ENCODE measurements around the gene HOXA6.

Gene HOXA6

GRCh38 chr7:27138472-27138871 is 9.1 kb downstream of the HOXA6 start:
- Histone ChIP-seq H3K27ac (ENCODE audit: low read length) (no peak overlapping the region), H3K9ac (ENCODE audit: low read depth, low read length) (no peak overlapping the region), H3K79me2 (ENCODE audit: insufficient read depth, low read length) (no peaks in the 10 kb centered on the region), H3K27me3 (ENCODE audit: insufficient read depth, low read length, poor library complexity) (peaks cover 5% of the 10 kb centered on the region), H4K20me1 (ENCODE audit: insufficient read depth, low read length) (no peaks in the 10 kb centered on the region), H2AFZ (ENCODE audit: low read depth, low read length) (no peak overlapping the region), H3K36me3 (ENCODE audit: insufficient read depth, low read length) (peaks cover 3% of the 10 kb centered on the region; the same call in 1 of the 2 replicates), H3K4me3 (ENCODE audit: low read depth in 1 of 2, low read length in 2 of 2) (no peak overlapping the region), H3K9me3 (ENCODE audit: insufficient read depth, low read length, severe bottlenecking) (no peaks in the 10 kb centered on the region), H3K4me2 (ENCODE audit: insufficient read depth, low read length) (no peak overlapping the region), H3K4me1 (ENCODE audit: insufficient read depth, low read length) (no peaks in the 10 kb centered on the region)
- no peak for TF ChIP-seq EZH2 (IDR thresholded peaks at IDR 0.05; ENCODE audit: borderline replicate concordance, low read depth, low read length, severe bottlenecking)
- no peak for TF ChIP-seq CTCF (IDR thresholded peaks at IDR 0.05; ENCODE audit: borderline replicate concordance, extremely low read depth, low read length, poor library complexity, severe bottlenecking)
- DNase-seq (no peak), ATAC-seq (ENCODE audit: insufficient read depth, low read depth) (no peak)

DNA sequence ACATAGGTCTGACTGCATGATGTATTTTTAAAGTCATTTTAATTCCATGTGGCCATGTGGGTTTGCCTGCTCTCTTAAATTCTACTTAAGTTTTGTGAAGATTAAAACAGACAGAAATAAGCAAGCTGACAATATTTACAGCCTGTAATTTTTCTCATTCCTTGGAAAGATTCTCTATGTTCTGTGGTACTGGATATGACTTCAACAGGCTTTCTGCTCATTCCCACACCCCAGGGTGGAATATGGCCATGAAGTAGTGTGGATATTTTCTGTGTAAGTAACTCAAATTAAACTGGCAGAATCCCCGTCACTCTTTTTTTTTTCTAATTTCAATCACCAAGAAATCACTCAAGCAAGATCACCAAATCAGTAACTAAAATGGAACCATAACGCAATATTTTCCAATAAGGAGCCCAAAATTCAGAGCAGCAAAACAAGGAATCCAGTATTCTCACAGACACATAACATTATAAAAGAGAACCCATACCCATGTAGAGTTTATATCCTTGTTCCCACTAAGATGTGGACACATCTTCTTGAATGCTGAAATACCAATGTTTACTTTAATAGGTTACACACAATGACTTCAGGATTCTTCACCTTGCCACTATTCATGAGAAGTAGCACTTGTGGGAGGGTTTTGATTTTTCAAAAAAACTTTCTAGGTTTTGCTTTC is 9.8 kb downstream of the HOXA6 start:
- Histone ChIP-seq H2AFZ (ENCODE audit: low read depth, low read length) (no peak overlapping the region), H3K4me2 (ENCODE audit: insufficient read depth, low read length) (no peak overlapping the region), H3K27ac (ENCODE audit: low read length) (no peak overlapping the region), H3K27me3 (ENCODE audit: insufficient read depth, low read length, poor library complexity) (peaks cover 5% of the 10 kb centered on the region), H3K4me3 (ENCODE audit: low read depth in 1 of 2, low read length in 2 of 2) (no peak overlapping the region), H3K4me1 (ENCODE audit: insufficient read depth, low read length) (no peaks in the 10 kb centered on the region), H4K20me1 (ENCODE audit: insufficient read depth, low read length) (no peaks in the 10 kb centered on the region), H3K9me3 (ENCODE audit: insufficient read depth, low read length, severe bottlenecking) (no peaks in the 10 kb centered on the region), H3K9ac (ENCODE audit: low read depth, low read length) (no peak overlapping the region), H3K79me2 (ENCODE audit: insufficient read depth, low read length) (no peaks in the 10 kb centered on the region), H3K36me3 (ENCODE audit: insufficient read depth, low read length) (peaks cover 1% of the 10 kb centered on the region; the same call in 1 of the 2 replicates)
- no peak for TF ChIP-seq EZH2 (IDR thresholded peaks at IDR 0.05; ENCODE audit: borderline replicate concordance, low read depth, low read length, severe bottlenecking)
- no peak for TF ChIP-seq CTCF (IDR thresholded peaks at IDR 0.05; ENCODE audit: borderline replicate concordance, extremely low read depth, low read length, poor library complexity, severe bottlenecking)
- ATAC-seq (ENCODE audit: insufficient read depth, low read depth) (no peak), DNase-seq (no peak)

DNA sequence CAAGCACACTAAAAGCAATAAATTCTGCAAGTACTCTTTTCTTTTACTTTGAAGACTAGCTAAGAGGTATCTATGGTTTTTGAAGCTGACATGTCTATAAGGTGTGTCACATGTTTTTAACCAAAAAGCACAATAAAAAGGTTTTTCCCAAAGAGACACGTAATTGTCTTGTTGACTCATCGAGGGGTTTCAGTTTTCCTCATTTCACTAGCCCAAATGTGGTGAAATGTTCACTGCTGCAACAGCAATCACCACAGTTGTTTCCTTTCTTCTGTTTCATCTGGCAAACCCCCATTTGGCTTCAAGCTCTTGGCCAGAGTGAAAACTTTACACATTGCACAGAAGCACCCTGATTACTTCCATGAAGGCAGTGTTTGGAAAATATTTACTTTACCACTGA is 13.2 kb downstream of the HOXA6 start:
- no peak for DNase-seq
- H3K4me3 ChIP-seq (ENCODE audit: low read depth in 1 of 2, low read length in 2 of 2), result no peak overlapping the region
- no peaks in the 10 kb centered on the region for H3K79me2 ChIP-seq (ENCODE audit: insufficient read depth, low read length)
- ATAC-seq (ENCODE audit: insufficient read depth, low read depth), result no peak
- peaks cover 5% of the 10 kb centered on the region for H3K27me3 ChIP-seq (ENCODE audit: insufficient read depth, low read length, poor library complexity)
- H3K4me2 ChIP-seq (ENCODE audit: insufficient read depth, low read length), result no peak overlapping the region
- H3K27ac ChIP-seq (ENCODE audit: low read length), result no peak overlapping the region
- H3K4me1 ChIP-seq (ENCODE audit: insufficient read depth, low read length), result no peaks in the 10 kb centered on the region
- H3K9ac ChIP-seq (ENCODE audit: low read depth, low read length), result no peak overlapping the region
- no peak for TF ChIP-seq EZH2 (IDR thresholded peaks at IDR 0.05; ENCODE audit: borderline replicate concordance, low read depth, low read length, severe bottlenecking)
- no peak for TF ChIP-seq CTCF (IDR thresholded peaks at IDR 0.05; ENCODE audit: borderline replicate concordance, extremely low read depth, low read length, poor library complexity, severe bottlenecking)
- no peaks in the 10 kb centered on the region for H4K20me1 ChIP-seq (ENCODE audit: insufficient read depth, low read length)
- H3K36me3 ChIP-seq (ENCODE audit: insufficient read depth, low read length), result no peaks in the 10 kb centered on the region
- no peak overlapping the region for H2AFZ ChIP-seq (ENCODE audit: low read depth, low read length)
- no peaks in the 10 kb centered on the region for H3K9me3 ChIP-seq (ENCODE audit: insufficient read depth, low read length, severe bottlenecking)

Measured in DND-41 (cell line).